ENCODE results near the gene JPT2. TPM values are rescaled to one million over a fixed set of nuclear protein-coding genes. Genes with fewer than 3 reads are reported as not detected.

Gene JPT2
- polyA plus RNA-seq (ENCODE audit: insufficient read length in 4 of 4): 10 to 100 TPM; 71.5 to 80.9 (median 78.5) TPM

GRCh38 chr16:1677942-1678499, at the start of gene JPT2:
JPT2 (plus strand) TSS chr16:1678279; CDS start chr16:1678313, 34 bp downstream.
- DNase-seq (ENCODE audit: low read depth in 4 of 4, low spot score in 2 of 4): peak; percentile 71 to 93 (median 90)

GRCh38 chr16:1630450-1631213, 47.4 kb upstream of the JPT2 start:
- no peak for DNase-seq (ENCODE audit: low read depth in 4 of 4, low spot score in 2 of 4)

GRCh38 chr16:1631230-1631629, 46.8 kb upstream of the JPT2 start:
- DNase-seq (ENCODE audit: low read depth in 4 of 4, low spot score in 2 of 4): no peak

GRCh38 chr16:1631931-1632637, 46.0 kb upstream of the JPT2 start:
- DNase-seq (ENCODE audit: low read depth in 4 of 4, low spot score in 2 of 4): no peak

- DNase-seq (ENCODE audit: low read depth in 4 of 4, low spot score in 2 of 4): no peak
Measured at GRCh38 chr16:1632638-1632970, 45.5 kb upstream of the JPT2 start.

- no peak for DNase-seq (ENCODE audit: low read depth in 4 of 4, low spot score in 2 of 4)
Measured at GRCh38 chr16:1633310-1633709, 44.8 kb upstream of the JPT2 start.

GRCh38 chr16:1634541-1634940, 43.5 kb upstream of the JPT2 start:
- no peak for DNase-seq (ENCODE audit: low read depth in 4 of 4, low spot score in 2 of 4)

- no peak for DNase-seq (ENCODE audit: low read depth in 4 of 4, low spot score in 2 of 4)
Measured at GRCh38 chr16:1635070-1635469, 43.0 kb upstream of the JPT2 start.

- DNase-seq (ENCODE audit: low read depth in 4 of 4, low spot score in 2 of 4): no peak
Measured at GRCh38 chr16:1637526-1637925, 40.6 kb upstream of the JPT2 start.

GRCh38 chr16:1638757-1639156, 39.3 kb upstream of the JPT2 start:
- no peak for DNase-seq (ENCODE audit: low read depth in 4 of 4, low spot score in 2 of 4)

- DNase-seq (ENCODE audit: low read depth in 4 of 4, low spot score in 2 of 4): no peak
Measured at GRCh38 chr16:1639282-1639681, 38.8 kb upstream of the JPT2 start.

GRCh38 chr16:1639860-1640259, 38.2 kb upstream of the JPT2 start:
- no peak for DNase-seq (ENCODE audit: low read depth in 4 of 4, low spot score in 2 of 4)

GRCh38 chr16:1640261-1640941, 37.7 kb upstream of the JPT2 start:
- no peak for DNase-seq (ENCODE audit: low read depth in 4 of 4, low spot score in 2 of 4)

GRCh38 chr16:1641261-1641660, 36.8 kb upstream of the JPT2 start:
- DNase-seq (ENCODE audit: low read depth in 4 of 4, low spot score in 2 of 4): no peak

- no peak for DNase-seq (ENCODE audit: low read depth in 4 of 4, low spot score in 2 of 4)
Measured at GRCh38 chr16:1642148-1642547, 35.9 kb upstream of the JPT2 start.

- no peak for DNase-seq (ENCODE audit: low read depth in 4 of 4, low spot score in 2 of 4)
Measured at GRCh38 chr16:1642753-1643152, 35.3 kb upstream of the JPT2 start.

GRCh38 chr16:1643521-1643920, 34.6 kb upstream of the JPT2 start:
- no peak for DNase-seq (ENCODE audit: low read depth in 4 of 4, low spot score in 2 of 4)

GRCh38 chr16:1645914-1646525, 32.1 kb upstream of the JPT2 start:
- no peak for DNase-seq (ENCODE audit: low read depth in 4 of 4, low spot score in 2 of 4)

- no peak for DNase-seq (ENCODE audit: low read depth in 4 of 4, low spot score in 2 of 4)
Measured at GRCh38 chr16:1647856-1648255, 30.2 kb upstream of the JPT2 start.

- DNase-seq (ENCODE audit: low read depth in 4 of 4, low spot score in 2 of 4): no peak
Measured at GRCh38 chr16:1650131-1650530, 27.9 kb upstream of the JPT2 start.
